Loucy (cell line): ENCODE data around the gene RPTOR.

Experiments
- H2AFZ ChIP-seq: fragments of 200-600 bp; sonication (generic); 2 replicates; pipeline ENCODE4 v1.6.0; 2016; ENCODE audit warnings: antibody characterized with exemption, mild to moderate bottlenecking, low read length, moderate library complexity
- H3F3A ChIP-seq: fragments of 200-600 bp; 2 replicates; pipeline ENCODE4 v1.6.0; 2016; ENCODE audit warnings: antibody characterized with exemption, low read depth, mild to moderate bottlenecking
- H3K27me3 ChIP-seq: fragments of 200-600 bp; sonication (generic); 2 replicates; pipeline ENCODE4 v1.6.1; 2014; ENCODE audit warnings: low read length, mild to moderate bottlenecking; ENCODE audit not compliant: insufficient read depth, poor library complexity, severe bottlenecking
- H3K36me3 ChIP-seq: fragments of 200-600 bp; sonication (generic); 2 replicates; pipeline ENCODE4 v1.6.1; 2016; ENCODE audit warnings: low read length; ENCODE audit not compliant: insufficient read depth
- H3K4me1 ChIP-seq: fragments of 200-600 bp; sonication (generic); 2 replicates; pipeline ENCODE4 v1.5.1; 2014; ENCODE audit warnings: low read length, mild to moderate bottlenecking; ENCODE audit not compliant: insufficient read depth, poor library complexity, severe bottlenecking
- H3K4me2 ChIP-seq: fragments of 200-600 bp; sonication (generic); 2 replicates; pipeline ENCODE4 v1.6.0; 2014; ENCODE audit warnings: antibody characterized with exemption, low read length, low read depth, mild to moderate bottlenecking; ENCODE audit not compliant: poor library complexity, severe bottlenecking
- H3K4me3 ChIP-seq: fragments of 200-600 bp; sonication (generic); 2 replicates; pipeline ENCODE4 v1.5.1; 2014; ENCODE audit warnings: low read length, mild to moderate bottlenecking, mixed read lengths; ENCODE audit not compliant: poor library complexity, severe bottlenecking
- H3K79me2 ChIP-seq: fragments of 200-600 bp; sonication (generic); 2 replicates; pipeline ENCODE4 v1.6.1; 2014; ENCODE audit warnings: low read length; ENCODE audit not compliant: insufficient read depth
- H3K9ac ChIP-seq: fragments of 200-600 bp; sonication (generic); 2 replicates; pipeline ENCODE4 v1.6.0; 2014; ENCODE audit warnings: mild to moderate bottlenecking, low read depth, low read length, moderate library complexity; ENCODE audit not compliant: poor library complexity, severe bottlenecking
- H3K9me2 ChIP-seq: fragments of 200-600 bp; sonication (generic); replicated peaks from 2 replicates; pipeline ENCODE4 v1.6.1; 2016; ENCODE audit warnings: low read depth, low read length, mixed read lengths
- H3K9me3 ChIP-seq: fragments of 200-600 bp; sonication (generic); 2 replicates; pipeline ENCODE4 v1.6.1; 2014; ENCODE audit warnings: mild to moderate bottlenecking, antibody characterized with exemption, low read length, low read depth; ENCODE audit not compliant: insufficient read depth
- H4K20me1 ChIP-seq: fragments of 200-600 bp; sonication (generic); 2 replicates; pipeline ENCODE4 v1.6.0; 2014; ENCODE audit warnings: antibody characterized with exemption, low read length, mild to moderate bottlenecking; ENCODE audit not compliant: insufficient read depth, poor library complexity, severe bottlenecking
- EZH2phosphoT487 ChIP-seq: fragments of 200-600 bp; IDR thresholded peaks from 2 replicates; pipeline ENCODE4 v1.6.1; 2018; ENCODE audit warnings: antibody characterized with exemption, mild to moderate bottlenecking, moderate library complexity, borderline replicate concordance
- TF ChIP-seq, protein P1 (sequence below): fragments of 200-600 bp; sonication (generic); conservative IDR thresholded peaks from 2 replicates; pipeline ENCODE4 v1.5.1; 2014; ENCODE audit warnings: mild to moderate bottlenecking, antibody characterized with exemption, low read length

RPTOR gene

DNA sequence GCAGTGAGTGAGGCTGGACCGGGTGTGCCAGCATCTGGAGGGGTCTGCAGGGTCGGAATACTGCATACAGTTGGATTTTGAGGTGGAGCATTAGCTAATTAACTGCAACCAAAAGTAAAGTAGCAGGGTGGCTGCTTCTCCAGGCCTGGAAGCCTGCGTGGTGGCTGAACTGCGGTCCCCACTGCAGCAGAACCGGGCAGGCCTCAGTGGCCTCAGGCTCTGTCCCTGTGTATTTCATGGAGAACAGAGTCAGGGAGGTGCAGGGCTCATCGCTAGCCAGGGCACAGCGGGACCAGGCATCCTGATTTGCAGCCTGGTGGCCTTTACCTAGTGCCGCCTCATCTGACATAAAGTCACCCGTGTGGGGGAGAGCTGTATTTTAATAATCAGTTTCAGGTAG, 131.9 kb downstream of the RPTOR start:
- Histone ChIP-seq H3K9me2 (no peaks in the 10 kb centered on the region), H3F3A (no peaks in the 10 kb centered on the region), H3K4me3 (no peak overlapping the region), H3K9me3 (no peaks in the 10 kb centered on the region), H3K27me3 (no peaks in the 10 kb centered on the region), H3K36me3 (no peaks in the 10 kb centered on the region), H2AFZ (no peak overlapping the region), H3K79me2 (peaks cover 60% of the 10 kb centered on the region), H3K9ac (no peak overlapping the region), H3K4me2 (no peak overlapping the region), H4K20me1 (no peaks in the 10 kb centered on the region), H3K4me1 (peaks cover 43% of the 10 kb centered on the region)
- TF ChIP-seq EZH2phosphoT487, result no peak
- TF ChIP-seq, protein P1, sequence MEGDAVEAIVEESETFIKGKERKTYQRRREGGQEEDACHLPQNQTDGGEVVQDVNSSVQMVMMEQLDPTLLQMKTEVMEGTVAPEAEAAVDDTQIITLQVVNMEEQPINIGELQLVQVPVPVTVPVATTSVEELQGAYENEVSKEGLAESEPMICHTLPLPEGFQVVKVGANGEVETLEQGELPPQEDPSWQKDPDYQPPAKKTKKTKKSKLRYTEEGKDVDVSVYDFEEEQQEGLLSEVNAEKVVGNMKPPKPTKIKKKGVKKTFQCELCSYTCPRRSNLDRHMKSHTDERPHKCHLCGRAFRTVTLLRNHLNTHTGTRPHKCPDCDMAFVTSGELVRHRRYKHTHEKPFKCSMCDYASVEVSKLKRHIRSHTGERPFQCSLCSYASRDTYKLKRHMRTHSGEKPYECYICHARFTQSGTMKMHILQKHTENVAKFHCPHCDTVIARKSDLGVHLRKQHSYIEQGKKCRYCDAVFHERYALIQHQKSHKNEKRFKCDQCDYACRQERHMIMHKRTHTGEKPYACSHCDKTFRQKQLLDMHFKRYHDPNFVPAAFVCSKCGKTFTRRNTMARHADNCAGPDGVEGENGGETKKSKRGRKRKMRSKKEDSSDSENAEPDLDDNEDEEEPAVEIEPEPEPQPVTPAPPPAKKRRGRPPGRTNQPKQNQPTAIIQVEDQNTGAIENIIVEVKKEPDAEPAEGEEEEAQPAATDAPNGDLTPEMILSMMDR, result no peak

- Histone ChIP-seq H3K4me3 (no peak overlapping the region), H3K9me3 (no peaks in the 10 kb centered on the region), H3K9ac (no peak overlapping the region), H3K4me2 (no peak overlapping the region), H3K4me1 (peaks cover 43% of the 10 kb centered on the region), H3K79me2 (peaks cover 56% of the 10 kb centered on the region), H3K36me3 (no peaks in the 10 kb centered on the region), H3F3A (no peaks in the 10 kb centered on the region), H3K27me3 (no peaks in the 10 kb centered on the region), H4K20me1 (no peaks in the 10 kb centered on the region), H2AFZ (no peak overlapping the region), H3K9me2 (no peaks in the 10 kb centered on the region)
- TF ChIP-seq EZH2phosphoT487, result no peak
- TF ChIP-seq, protein P1, result no peak
Measured at GRCh38 chr17:80677214-80677756, 132.6 kb downstream of the RPTOR start.

- Histone ChIP-seq H3K9me2 (no peaks in the 10 kb centered on the region), H3K4me3 (no peak overlapping the region), H3K79me2 (peaks cover 48% of the 10 kb centered on the region), H4K20me1 (no peaks in the 10 kb centered on the region), H3K9me3 (no peaks in the 10 kb centered on the region), H3K27me3 (no peaks in the 10 kb centered on the region), H3F3A (no peaks in the 10 kb centered on the region), H3K36me3 (no peaks in the 10 kb centered on the region; the same call in 1 of the 2 replicates), H2AFZ (no peak overlapping the region), H3K4me2 (no peak overlapping the region), H3K4me1 (peaks cover 31% of the 10 kb centered on the region), H3K9ac (no peak overlapping the region)
- no peak for TF ChIP-seq EZH2phosphoT487
- TF ChIP-seq, protein P1, result no peak
Measured at GRCh38 chr17:80679816-80680215, 135.2 kb downstream of the RPTOR start.
